Ectodermal cell (in vitro differentiated cells): ENCODE measurements around the gene CYP3A7.
"Not testable (repeated sequence)": the region's sequence is repeated elsewhere in the genome, so short reads cannot be mapped to it uniquely, and the experiment has no call there.

Source experiments
- H3K27ac ChIP-seq: 2 replicates; pipeline ENCODE4 v1.7.0; 2013; ENCODE audit warnings: mild to moderate bottlenecking, low read depth, low read length; ENCODE audit not compliant: insufficient read depth, poor library complexity, severe bottlenecking
- H3K27me3 ChIP-seq: 2 replicates; pipeline ENCODE4 v1.7.0; 2013; ENCODE audit warnings: mild to moderate bottlenecking, low read length; ENCODE audit not compliant: insufficient read depth, control insufficient read depth, poor library complexity, severe bottlenecking
- H3K36me3 ChIP-seq: one replicate; pipeline ENCODE4 v1.7.0; 2013; ENCODE audit warnings: low read length; ENCODE audit not compliant: control insufficient read depth, insufficient read depth
- H3K4me1 ChIP-seq: one replicate; pipeline ENCODE4 v1.7.0; 2013; ENCODE audit warnings: low read length; ENCODE audit not compliant: control insufficient read depth, insufficient read depth
- H3K4me3 ChIP-seq: 2 replicates; pipeline ENCODE4 v1.7.0; 2013; ENCODE audit warnings: low read depth, low read length, control low read depth; ENCODE audit not compliant: insufficient read depth
- H3K9me3 ChIP-seq: 2 replicates; pipeline ENCODE4 v1.7.0; 2013; ENCODE audit warnings: mild to moderate bottlenecking, low read length, moderate library complexity; ENCODE audit not compliant: control insufficient read depth
- WGBS, 2 experiments: methylation state at CpG; one replicate each; pipeline ENCODE4 v1.1.7; 2013; ENCODE audit warnings: missing lambda C conversion rate in 2 of 2; 5-methylcytosine and 5-hydroxymethylcytosine counted together

CYP3A7 gene

GRCh38 chr7:99742737-99743394, 7.9 kb upstream of the CYP3A7 start:
- 89 to 94% methylated on average over 4 of the region's 4 CpGs for WGBS, 2 experiments
- no peak overlapping the region for H3K27ac ChIP-seq
- no peaks in the 10 kb centered on the region for H3K9me3 ChIP-seq
- no peaks in the 10 kb centered on the region for H3K36me3 ChIP-seq
- no peaks in the 10 kb centered on the region for H3K27me3 ChIP-seq
- H3K4me1 ChIP-seq = no peaks in the 10 kb centered on the region
- H3K4me3 ChIP-seq = no peak overlapping the region

- no peaks in the 10 kb centered on the region for H3K36me3 ChIP-seq
- no peaks in the 10 kb centered on the region for H3K9me3 ChIP-seq
- no peaks in the 10 kb centered on the region for H3K27me3 ChIP-seq
- no peak overlapping the region for H3K27ac ChIP-seq
- WGBS, 2 experiments = 90 to 97% methylated on average over 2 of the region's 2 CpGs
- H3K4me3 ChIP-seq = no peak overlapping the region
- H3K4me1 ChIP-seq = no peaks in the 10 kb centered on the region
Measured at GRCh38 chr7:99741441-99741795, 6.4 kb upstream of the CYP3A7 start.

- Histone ChIP-seq H3K36me3 (no peaks in the 10 kb centered on the region), H3K4me1 (no peaks in the 10 kb centered on the region), H3K27ac (no peak overlapping the region), H3K27me3 (no peaks in the 10 kb centered on the region), H3K4me3 (no peak overlapping the region), H3K9me3 (no peaks in the 10 kb centered on the region)
- 94 to 97% methylated on average over 5 of the region's 5 CpGs for WGBS, 2 experiments
Measured at GRCh38 chr7:99740573-99741440, 5.8 kb upstream of the CYP3A7 start.

GRCh38 chr7:99739699-99740572, 4.9 kb upstream of the CYP3A7 start:
- WGBS, 2 experiments = 84 to 88% methylated on average over 2 of the region's 2 CpGs
- Histone ChIP-seq H3K27ac (no peak overlapping the region), H3K9me3 (no peaks in the 10 kb centered on the region), H3K36me3 (no peaks in the 10 kb centered on the region), H3K4me3 (no peak overlapping the region), H3K4me1 (no peaks in the 10 kb centered on the region), H3K27me3 (no peaks in the 10 kb centered on the region)

GRCh38 chr7:99737726-99738125, 2.7 kb upstream of the CYP3A7 start:
- H3K27me3 ChIP-seq = no peaks in the 10 kb centered on the region
- whole genome bisulfite sequencing, 2 experiments = 94 to 96% methylated on average over 1 of the region's 1 CpG
- no peak overlapping the region for H3K27ac ChIP-seq
- H3K9me3 ChIP-seq = no peaks in the 10 kb centered on the region
- H3K36me3 ChIP-seq = no peaks in the 10 kb centered on the region
- no peaks in the 10 kb centered on the region for H3K4me1 ChIP-seq
- no peak overlapping the region for H3K4me3 ChIP-seq

- H3K9me3 ChIP-seq, H3K27me3 ChIP-seq, H3K36me3 ChIP-seq, H3K27ac ChIP-seq, H3K4me1 ChIP-seq, H3K4me3 ChIP-seq: not testable (repeated sequence)
- 85 to 87% methylated on average over 4 of the region's 4 CpGs for WGBS, 2 experiments
Measured at GRCh38 chr7:99736667-99737066, 1.7 kb upstream of the CYP3A7 start.

- WGBS, 2 experiments = 90 to 95% methylated on average over 2 of the region's 2 CpGs
- H3K9me3 ChIP-seq = no peaks in the 10 kb centered on the region
- no peaks in the 10 kb centered on the region for H3K4me1 ChIP-seq
- H3K36me3 ChIP-seq = no peaks in the 10 kb centered on the region
- no peaks in the 10 kb centered on the region for H3K27me3 ChIP-seq
- no peak overlapping the region for H3K4me3 ChIP-seq
- no peak overlapping the region for H3K27ac ChIP-seq
Measured at GRCh38 chr7:99733448-99733847, 1.5 kb downstream of the CYP3A7 start.

- 90 to 95% methylated on average over 3 of the region's 3 CpGs for WGBS, 2 experiments
- no peaks in the 10 kb centered on the region for H3K27me3 ChIP-seq
- no peak overlapping the region for H3K4me3 ChIP-seq
- no peaks in the 10 kb centered on the region for H3K4me1 ChIP-seq
- no peaks in the 10 kb centered on the region for H3K9me3 ChIP-seq
- H3K36me3 ChIP-seq = no peaks in the 10 kb centered on the region
- H3K27ac ChIP-seq = no peak overlapping the region
Measured at GRCh38 chr7:99733003-99733402, 2.0 kb downstream of the CYP3A7 start.

GRCh38 chr7:99731638-99732374, 3.2 kb downstream of the CYP3A7 start:
- no peaks in the 10 kb centered on the region for H3K4me1 ChIP-seq
- H3K36me3 ChIP-seq = no peaks in the 10 kb centered on the region
- H3K4me3 ChIP-seq = no peak overlapping the region
- no peaks in the 10 kb centered on the region for H3K27me3 ChIP-seq
- no peaks in the 10 kb centered on the region for H3K9me3 ChIP-seq
- 90 to 100% methylated on average over 4 of the region's 4 CpGs for WGBS, 2 experiments
- H3K27ac ChIP-seq = no peak overlapping the region
